OCI-LY3 (cell line): ENCODE data around the gene NPB.

Experiments
- CTCF ChIP-seq: fragments of 200-600, 300-600 bp; sonication (generic); IDR thresholded peaks from 2 replicates; pipeline ENCODE4 v1.5.1; 2014; ENCODE audit warnings: antibody characterized with exemption, low read length, low read depth
- EZH2phosphoT487 ChIP-seq: fragments of 200-600 bp; shearing (Covaris generic); IDR thresholded peaks from 2 replicates; pipeline ENCODE4 v1.6.1; 2018; ENCODE audit warnings: antibody characterized with exemption, mixed run types, low read depth

GRCh38 chr17:81941484-81942166 lies 39.6 kb downstream of the NPB start:
- TF ChIP-seq CTCF (no peak), EZH2phosphoT487 (no peak)
